Measurements from ENCODE around the gene CELSR1. TPM values are rescaled to one million over a fixed set of nuclear protein-coding genes. Genes with fewer than 3 reads are reported as not detected.

The CELSR1 gene
- total and polyA plus RNA-seq, 2 of the 13 experiments (the other 11 are each of a cell fraction or from before 2014, with no cell fraction given) = 0.78 to 1.8 TPM

DNA sequence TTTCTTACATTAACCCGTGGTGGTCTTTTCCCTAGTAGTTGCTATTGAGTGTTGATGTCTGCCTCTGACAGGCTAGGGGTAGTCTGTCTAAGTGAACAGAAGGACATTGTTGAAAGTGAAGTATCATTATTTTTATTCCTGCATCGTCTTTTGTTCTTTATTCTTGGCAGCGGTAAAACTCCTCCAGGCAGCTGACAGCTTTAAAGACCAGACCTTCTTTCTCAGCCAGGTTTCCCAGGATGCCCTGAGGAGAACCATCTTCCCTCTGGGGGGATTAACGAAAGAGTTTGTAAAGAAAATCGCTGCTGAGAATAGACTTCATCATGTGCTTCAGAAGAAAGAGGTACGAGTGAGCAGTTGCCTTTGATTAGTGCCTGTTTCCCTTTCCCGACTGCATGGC lies 187.3 kb downstream of the CELSR1 start (continued):
- TF ChIP-seq, protein P1, sequence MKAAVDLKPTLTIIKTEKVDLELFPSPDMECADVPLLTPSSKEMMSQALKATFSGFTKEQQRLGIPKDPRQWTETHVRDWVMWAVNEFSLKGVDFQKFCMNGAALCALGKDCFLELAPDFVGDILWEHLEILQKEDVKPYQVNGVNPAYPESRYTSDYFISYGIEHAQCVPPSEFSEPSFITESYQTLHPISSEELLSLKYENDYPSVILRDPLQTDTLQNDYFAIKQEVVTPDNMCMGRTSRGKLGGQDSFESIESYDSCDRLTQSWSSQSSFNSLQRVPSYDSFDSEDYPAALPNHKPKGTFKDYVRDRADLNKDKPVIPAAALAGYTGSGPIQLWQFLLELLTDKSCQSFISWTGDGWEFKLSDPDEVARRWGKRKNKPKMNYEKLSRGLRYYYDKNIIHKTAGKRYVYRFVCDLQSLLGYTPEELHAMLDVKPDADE (CRISPR knock-in tag; IDR thresholded peaks at IDR 0.05) = no peak
- TF ChIP-seq PRMT3 (CRISPR knock-in tag; IDR thresholded peaks at IDR 0.05; ENCODE audit: borderline replicate concordance, low read depth) (no peak), KAT2B (IDR thresholded peaks at IDR 0.05; ENCODE audit: borderline replicate concordance, low read depth, low read length) (no peak), ZBTB7B (CRISPR knock-in tag; IDR thresholded peaks at IDR 0.05) (no peak), ZNF619 (CRISPR knock-in tag; IDR thresholded peaks at IDR 0.05) (no peak), CREM (IDR thresholded peaks at IDR 0.05) (no peak), CREM (CRISPR knock-in tag; IDR thresholded peaks at IDR 0.05) (no peak), TBL1XR1 (IDR thresholded peaks at IDR 0.05; ENCODE audit: borderline replicate concordance, low read length, partially characterized antibody) (no peak)
- TF ChIP-seq, protein P2, sequence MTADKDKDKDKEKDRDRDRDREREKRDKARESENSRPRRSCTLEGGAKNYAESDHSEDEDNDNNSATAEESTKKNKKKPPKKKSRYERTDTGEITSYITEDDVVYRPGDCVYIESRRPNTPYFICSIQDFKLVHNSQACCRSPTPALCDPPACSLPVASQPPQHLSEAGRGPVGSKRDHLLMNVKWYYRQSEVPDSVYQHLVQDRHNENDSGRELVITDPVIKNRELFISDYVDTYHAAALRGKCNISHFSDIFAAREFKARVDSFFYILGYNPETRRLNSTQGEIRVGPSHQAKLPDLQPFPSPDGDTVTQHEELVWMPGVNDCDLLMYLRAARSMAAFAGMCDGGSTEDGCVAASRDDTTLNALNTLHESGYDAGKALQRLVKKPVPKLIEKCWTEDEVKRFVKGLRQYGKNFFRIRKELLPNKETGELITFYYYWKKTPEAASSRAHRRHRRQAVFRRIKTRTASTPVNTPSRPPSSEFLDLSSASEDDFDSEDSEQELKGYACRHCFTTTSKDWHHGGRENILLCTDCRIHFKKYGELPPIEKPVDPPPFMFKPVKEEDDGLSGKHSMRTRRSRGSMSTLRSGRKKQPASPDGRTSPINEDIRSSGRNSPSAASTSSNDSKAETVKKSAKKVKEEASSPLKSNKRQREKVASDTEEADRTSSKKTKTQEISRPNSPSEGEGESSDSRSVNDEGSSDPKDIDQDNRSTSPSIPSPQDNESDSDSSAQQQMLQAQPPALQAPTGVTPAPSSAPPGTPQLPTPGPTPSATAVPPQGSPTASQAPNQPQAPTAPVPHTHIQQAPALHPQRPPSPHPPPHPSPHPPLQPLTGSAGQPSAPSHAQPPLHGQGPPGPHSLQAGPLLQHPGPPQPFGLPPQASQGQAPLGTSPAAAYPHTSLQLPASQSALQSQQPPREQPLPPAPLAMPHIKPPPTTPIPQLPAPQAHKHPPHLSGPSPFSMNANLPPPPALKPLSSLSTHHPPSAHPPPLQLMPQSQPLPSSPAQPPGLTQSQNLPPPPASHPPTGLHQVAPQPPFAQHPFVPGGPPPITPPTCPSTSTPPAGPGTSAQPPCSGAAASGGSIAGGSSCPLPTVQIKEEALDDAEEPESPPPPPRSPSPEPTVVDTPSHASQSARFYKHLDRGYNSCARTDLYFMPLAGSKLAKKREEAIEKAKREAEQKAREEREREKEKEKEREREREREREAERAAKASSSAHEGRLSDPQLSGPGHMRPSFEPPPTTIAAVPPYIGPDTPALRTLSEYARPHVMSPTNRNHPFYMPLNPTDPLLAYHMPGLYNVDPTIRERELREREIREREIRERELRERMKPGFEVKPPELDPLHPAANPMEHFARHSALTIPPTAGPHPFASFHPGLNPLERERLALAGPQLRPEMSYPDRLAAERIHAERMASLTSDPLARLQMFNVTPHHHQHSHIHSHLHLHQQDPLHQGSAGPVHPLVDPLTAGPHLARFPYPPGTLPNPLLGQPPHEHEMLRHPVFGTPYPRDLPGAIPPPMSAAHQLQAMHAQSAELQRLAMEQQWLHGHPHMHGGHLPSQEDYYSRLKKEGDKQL (CRISPR knock-in tag; IDR thresholded peaks at IDR 0.05; ENCODE audit: low read depth) = no peak
